Left lobe of liver (tissue), 2 donors: ENCODE measurements around the gene SORCS2. TPM values are rescaled to one million over a fixed set of nuclear protein-coding genes. Genes with fewer than 3 reads are reported as not detected.

Experiments
- ATAC-seq: fragments of 200-7000 bp; cut with Tn5 transposase; one replicate; pipeline ENCODE4 v1.9.1; 2020; ENCODE audit warnings: mild to moderate bottlenecking, moderate library complexity
- DNase-seq: peaks from one replicate; pipeline ENCODE4 v3.0.0-alpha.2; 2020; ENCODE audit warnings: low spot score
- total RNA-seq: library from RNA; stranded (reverse); gene quantifications from one replicate; pipeline ENCODE4 v1.2.1, GENCODE V29; 2021
- donor health status: DM: no; HTN: no; CAD: no; lungs with moderate emphysema.
- donor health status: DM: no; HTN: yes; CAD: no.

SORCS2 gene
- total RNA-seq, 1 donor from 2014 or later, result 0.35 TPM

DNA sequence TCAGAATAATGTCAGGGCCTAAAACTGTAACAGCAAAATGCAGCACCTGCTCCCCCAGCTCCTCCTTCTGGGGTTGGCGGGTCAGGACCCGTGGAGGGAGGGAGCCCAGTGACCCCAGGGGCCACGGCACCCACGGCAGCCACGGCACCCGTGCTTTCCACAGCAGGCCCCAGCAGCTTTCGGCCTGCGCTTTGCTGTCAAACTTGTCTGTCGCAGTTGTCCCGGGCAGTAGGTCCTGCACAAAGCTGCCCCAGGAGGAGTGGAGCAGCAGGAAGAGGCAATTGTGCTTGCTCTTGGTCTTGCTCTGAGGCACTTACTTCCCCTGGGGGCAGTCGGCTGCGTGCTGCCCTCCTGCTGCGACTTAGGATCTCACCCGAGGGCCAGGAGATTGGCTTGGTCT lies 563.7 kb downstream of the SORCS2 start:
- ATAC-seq (no peak), DNase-seq (no peak)

DNA sequence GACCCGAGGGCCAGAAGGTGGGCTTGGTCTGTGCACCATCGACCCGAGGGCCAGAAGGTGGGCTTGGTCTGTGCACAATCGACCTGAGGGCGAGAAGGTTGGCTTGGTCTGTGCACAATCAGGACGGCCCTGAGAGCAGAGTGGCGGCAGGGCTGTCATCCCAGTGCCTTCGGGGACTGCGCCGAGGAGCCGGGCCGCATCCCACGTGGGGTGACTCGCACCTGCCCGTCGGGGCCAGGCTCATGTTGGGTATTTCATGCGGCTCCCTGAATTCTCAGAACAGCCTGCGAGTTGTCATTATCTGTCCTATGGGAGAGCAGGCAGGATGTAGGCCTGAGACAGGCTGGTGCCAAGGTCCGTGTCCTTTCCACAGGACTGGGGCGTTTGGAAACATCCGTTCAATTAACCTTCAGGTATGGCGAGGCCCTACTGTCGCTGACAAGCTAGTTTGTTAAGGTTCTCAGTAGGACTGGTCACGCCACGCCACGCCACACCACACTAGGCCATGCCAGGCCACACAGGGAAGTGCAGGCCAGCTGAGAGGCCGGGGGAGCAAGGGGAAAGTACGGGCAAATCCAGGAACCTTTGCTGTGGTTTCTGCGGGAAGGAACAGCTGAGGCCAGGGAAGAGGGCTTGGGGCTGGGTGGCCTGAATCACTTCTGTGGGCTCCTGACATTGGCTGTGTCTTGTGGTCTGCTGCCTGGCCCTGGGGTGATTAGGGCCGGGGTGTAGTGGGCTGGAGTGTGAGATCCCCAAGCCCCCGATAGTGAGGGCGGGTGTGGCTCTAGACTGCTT lies 564.4 kb downstream of the SORCS2 start:
- no peak for ATAC-seq
- no peak for DNase-seq

DNA sequence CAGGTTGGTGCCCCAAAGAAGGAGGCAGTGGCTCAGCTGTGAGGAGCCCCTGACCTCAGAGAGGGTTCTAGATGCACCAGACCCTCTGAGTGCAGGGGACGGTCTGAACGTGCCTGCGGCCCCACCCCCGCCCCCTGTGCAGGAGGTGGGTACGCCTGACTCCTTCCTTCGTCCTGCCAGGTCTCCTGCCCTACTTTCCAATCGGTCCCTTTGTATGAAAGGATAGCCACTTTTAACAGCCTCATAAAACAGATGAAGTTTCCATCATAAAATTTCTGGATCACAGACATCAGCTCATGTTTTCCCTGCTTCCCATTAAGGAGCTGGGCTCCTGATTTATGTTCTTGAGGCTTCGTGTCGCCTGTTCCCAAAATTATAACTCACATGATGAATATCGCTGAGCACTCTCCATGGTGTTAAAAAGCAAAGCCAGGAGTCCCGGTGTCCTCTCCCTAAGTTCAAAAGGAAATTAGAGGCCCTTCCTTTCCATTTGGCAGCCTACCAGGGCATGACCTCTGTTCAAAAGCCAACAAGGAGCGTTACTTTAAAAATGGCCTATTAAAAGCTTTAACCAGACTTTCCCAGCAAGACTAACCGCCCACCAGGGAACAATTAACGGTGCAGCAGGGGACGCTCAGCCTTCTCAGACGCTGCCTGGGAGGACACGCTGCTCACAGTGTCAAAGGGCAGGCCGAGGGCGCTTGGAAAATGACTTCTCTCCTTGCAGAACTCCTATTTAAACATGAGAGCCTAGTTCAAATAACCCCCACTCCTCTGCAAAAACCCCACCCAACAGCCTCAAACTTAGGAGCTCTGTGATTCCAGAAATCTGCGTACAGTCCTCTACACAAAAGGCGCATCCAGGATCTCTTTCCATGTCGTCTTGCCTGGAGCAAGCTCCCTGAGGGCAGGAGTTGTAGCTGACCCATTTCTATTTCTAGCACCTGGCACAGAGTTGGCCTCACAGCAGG lies 565.4 kb downstream of the SORCS2 start:
- DNase-seq (no peak), ATAC-seq (no peak)

DNA sequence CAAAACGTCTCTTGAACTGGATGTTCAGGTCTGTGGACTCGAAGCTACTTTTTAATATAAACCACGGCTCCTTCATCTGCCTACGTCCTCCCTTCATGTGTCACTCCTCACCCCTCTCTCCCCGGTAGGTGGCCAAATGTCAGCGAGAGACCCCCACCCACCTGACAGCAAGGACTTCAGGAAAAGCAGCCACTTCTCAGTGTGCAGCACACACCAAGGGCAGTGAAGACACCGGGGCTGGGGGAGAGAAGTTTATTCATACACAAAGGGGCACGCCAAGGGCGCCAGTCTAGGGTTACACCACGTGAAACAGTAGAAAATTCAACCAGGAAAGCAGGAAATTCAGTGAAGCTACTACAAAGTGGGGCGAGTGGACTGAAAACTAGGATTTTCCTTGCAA lies 566.1 kb downstream of the SORCS2 start:
- DNase-seq, result no peak
- no peak for ATAC-seq

DNA sequence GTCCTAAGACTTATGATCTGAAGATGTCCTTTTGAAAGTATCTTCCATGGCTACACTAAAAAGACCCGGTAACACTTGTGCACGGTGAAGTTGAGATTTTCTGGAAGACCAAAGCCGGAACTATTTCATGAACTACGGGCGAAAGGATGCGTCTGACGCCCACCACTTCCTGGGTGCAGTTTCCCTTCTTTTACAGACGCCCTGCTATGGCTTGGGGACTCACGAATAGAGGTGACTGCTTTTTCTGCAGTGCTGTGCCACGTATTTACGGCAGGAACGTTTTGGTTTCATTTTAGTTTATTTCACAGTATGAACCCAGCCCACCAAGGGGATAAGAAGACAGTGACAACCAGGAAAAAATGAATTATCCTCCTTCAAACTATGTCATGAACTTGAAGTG lies 566.9 kb downstream of the SORCS2 start:
- no peak for ATAC-seq
- no peak for DNase-seq

DNA sequence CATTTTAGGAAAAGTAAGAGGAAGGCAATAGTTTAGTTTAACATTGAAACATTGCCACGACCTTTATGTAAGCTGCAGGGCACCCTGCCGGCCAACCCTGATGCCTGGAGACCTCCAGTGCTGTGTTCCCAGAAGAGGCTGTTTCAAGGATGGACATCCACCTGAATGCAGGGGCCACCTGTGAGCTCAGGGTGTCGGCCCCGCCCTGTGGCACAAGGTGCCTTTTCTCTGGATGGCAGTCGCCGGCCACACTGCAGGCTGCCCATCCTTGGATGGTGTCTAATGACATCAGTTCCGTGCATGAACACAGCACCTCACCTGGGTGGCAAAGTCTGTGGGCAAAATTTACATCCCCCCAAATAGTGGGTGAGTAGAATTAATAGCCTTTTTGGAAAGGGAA lies 567.3 kb downstream of the SORCS2 start:
- ATAC-seq (no peak), DNase-seq (no peak)

DNA sequence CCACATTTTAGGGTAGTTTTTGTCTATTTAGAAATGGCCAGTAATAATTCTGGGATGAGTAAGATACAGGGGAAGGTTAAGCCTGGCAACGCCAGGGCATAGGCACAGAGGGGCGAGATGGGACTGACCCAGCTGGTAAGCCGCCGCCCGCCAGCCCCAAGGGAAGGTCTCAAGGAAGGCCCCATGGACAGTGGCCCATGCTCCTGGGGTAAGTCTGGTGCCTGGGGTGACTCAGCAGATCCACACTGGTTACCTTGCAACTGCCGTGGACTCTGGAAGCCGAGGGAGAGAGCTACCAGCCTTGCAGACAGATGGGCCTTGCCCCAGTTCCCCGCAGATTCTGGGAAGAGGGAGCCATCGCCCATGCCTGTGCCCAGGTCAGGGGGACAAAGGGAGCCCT lies 567.9 kb downstream of the SORCS2 start:
- DNase-seq (no peak), ATAC-seq (no peak)

DNA sequence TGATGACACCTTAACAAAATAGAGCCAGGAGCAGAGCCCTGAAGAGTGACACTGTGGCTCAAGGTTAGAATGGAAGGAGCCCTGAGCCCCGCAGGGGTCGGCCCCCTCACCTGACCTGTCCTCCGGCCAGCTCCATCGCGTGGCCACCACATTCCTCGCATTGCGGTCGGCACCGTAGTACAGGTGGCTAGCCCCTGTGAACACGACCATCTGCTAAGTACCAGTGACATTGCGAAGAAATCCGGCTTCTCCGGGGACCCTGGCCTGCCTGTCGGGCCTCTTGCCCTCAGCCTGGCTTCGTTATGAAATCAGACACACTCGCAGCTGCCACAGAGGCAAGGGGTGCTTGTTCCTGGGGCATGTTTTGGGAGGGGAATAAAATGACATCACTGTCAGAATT lies 568.4 kb downstream of the SORCS2 start:
- ATAC-seq, result no peak
- no peak for DNase-seq

DNA sequence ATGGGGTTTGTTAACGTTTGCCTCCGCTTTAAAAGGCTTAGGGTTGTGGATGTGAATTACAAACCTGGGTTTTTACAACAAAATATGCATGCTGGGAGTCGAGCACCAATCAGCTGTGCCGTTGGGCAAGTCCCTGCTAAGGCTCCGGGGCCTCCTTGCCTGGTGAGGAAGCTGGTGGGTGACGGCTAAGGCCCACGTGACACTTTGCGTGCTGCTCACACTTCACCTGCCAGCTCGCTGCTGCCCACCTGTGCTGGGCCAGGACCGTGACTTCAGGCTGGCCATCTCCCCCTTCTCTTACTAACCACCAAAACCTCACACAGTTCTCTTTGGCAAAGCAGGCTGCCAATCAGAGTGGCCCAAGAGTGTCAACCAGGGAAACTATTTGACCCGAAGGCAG lies 569.0 kb downstream of the SORCS2 start:
- no peak for ATAC-seq
- no peak for DNase-seq

DNA sequence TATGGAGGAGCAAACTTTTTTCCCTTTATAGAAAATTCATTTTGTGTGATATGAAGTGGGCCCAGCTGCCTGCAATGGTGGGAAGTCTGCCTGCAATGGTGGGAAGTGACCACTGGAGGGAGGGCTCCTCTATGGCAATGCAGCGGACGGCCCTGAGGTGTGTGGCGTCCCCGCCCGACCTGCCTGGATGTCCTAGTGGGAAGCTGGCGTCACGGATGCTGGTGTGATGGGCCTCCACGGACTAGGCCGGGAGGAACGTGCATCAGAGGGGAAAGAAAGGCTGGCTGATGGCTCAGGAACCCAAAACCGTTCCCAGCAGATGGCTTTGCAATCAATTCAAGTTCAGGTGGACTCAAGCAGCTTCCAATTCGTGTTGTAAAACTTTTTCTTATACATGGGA lies 569.4 kb downstream of the SORCS2 start:
- ATAC-seq, result peak; percentile 91
- peak; percentile 54 for DNase-seq

DNA sequence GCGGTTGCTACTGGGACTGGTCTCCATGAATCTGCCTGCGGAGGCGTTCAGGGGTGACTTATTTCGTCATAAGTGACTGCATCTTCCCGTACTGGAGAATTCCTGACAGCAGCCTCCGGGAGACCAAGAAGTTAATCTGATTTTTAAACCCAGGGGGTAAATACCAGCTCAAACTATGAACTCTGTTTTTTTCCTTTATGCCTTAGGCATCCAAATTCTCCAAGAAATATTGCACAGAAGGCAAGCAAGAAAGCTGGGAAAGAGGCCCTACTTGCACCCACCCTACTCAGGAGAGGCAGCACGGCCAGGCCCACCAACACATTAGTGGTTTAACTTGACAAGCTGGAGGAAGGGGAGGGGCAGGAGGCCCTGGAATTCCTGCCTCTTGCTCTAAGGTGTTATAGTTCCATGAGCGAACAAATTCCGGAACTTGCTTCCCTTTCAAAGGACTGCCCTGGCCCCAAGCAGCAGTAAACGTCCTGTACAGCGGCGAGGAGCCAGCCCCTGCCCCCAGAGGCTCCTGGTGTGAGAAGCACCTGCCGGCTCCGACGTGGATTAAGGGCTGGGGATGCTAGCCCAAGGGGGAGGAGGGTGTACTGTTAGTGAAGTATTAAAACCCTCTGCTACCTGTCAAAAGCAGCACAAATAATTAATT lies 570.2 kb downstream of the SORCS2 start:
- no peak for ATAC-seq
- no peak for DNase-seq

DNA sequence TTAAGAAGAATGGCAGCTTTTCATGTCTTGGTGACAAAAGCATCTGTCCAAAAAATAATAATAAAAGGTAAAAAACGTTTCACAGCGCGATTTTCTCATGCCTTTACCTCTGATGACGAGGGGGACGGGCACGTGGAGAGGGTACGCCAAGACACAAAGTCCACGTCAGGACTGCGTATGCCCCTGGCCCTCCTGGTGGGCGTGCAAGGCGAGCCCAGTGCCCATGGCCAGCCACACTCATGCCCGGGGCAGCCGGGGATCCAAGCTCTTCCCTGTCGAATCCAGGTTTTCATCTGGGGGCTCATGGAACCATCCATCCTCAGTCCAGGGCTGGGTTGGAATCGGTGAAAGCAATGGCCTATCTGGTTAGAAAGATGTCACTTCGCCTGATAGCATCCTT lies 570.8 kb downstream of the SORCS2 start:
- ATAC-seq (no peak), DNase-seq (no peak)

DNA sequence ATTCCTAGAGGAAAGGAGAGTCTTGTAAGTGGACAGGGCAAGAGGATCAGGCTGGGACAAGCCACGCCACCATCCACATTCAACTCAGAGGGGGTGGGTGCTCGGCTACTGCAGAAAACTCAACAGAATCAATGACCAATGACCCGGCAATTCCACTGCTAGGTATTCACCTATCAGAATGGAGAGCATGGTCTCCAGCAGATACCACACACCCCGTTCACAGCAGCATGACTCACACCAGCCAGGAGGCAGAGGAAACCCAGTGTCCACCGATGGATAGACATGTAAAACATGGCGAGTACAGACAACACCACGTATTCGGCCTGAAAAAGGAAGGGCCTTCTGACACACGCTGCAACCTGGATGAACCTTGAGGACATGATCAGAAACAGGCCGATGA lies 571.5 kb downstream of the SORCS2 start:
- no peak for ATAC-seq
- DNase-seq, result no peak

DNA sequence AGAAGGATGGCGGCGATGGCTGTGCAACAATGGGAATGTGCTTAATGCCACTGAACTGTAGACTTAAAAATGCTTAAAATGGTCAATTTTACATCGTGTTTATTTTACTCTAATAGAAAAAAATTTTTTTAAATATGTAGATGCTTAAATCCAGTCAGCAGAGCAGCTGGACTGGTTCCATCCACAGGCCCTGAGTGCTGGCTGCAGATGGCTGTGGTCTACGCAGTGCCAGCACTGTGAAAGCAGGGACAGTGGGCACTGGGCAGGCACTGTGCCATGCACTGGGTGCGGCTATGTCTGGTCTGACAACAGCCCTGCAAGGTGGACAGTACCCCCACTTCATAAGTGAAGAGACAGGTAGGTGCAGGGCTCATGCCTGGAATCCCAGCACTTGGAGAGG lies 572.1 kb downstream of the SORCS2 start:
- DNase-seq (no peak), ATAC-seq (no peak)

DNA sequence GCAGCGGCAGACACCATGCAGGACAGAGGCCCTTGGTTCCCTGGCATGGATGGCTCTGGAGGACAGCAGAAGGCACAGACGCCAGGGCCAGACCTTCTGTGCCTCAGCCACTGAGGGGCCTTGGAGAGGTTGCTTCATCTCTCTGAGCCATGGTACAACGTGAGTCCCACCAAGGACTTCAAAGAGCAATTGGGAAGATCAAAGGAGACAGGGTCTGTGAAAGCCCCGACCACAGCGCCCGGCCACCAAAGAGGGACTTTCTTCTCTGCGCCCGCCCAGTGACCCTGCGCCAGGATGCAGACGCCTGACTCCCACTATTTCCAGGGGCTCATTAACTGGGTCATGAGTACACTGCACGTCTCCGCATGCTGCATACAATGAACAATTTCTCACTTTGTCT lies 573.3 kb downstream of the SORCS2 start:
- ATAC-seq (no peak), DNase-seq (no peak)

DNA sequence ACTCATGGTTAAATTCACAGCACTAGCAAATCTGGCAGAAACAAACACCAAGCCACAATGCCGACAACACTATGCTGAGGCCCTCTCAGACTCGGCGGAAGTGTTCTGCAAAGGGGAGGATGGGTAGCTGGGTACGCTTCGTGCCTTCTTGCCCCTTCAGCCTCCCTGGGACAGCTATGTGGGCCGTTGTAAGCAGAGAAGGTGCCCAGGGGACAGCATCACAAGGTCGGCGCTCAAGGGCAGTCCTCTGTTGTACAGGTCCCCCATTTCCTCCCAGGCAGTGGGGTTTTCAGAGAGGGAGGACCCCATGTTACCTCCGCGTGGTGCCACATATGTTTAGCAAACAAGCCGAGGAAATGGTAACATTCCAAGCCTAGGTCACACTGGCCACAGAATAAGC lies 573.7 kb downstream of the SORCS2 start:
- no peak for DNase-seq
- no peak for ATAC-seq

DNA sequence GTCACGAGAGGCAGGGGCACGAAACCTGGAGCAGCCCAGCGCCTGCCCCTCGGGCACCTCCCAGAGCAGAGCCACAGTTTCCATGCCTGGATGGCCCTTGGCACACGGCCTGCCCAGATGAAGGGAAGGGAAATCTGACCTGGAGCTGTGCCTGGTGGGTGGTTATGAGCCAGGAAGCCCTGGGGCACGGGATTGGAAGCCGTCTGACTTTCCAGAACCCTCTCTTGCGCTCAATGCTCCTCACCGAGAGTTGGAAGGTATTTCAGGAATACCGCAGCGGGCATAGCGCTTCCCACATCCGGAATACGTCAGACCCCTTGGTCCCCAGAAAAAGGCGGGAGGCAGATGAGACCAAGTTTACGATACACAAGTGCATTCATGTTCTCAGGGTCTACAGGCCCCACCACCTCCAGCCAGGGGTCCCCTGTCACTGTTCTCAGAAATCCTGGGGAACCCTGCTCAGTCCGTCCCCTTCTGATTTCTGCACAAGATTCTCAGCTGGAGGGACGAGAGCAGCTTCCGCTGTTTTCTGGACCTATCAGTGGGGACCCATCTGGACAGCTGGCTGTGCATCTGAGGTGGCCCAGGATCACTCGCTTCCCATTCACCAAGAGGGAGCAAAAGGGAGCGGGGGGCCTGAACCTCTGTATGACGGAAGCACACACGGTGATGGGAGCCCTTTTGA lies 574.5 kb downstream of the SORCS2 start:
- ATAC-seq, result no peak
- DNase-seq, result no peak

DNA sequence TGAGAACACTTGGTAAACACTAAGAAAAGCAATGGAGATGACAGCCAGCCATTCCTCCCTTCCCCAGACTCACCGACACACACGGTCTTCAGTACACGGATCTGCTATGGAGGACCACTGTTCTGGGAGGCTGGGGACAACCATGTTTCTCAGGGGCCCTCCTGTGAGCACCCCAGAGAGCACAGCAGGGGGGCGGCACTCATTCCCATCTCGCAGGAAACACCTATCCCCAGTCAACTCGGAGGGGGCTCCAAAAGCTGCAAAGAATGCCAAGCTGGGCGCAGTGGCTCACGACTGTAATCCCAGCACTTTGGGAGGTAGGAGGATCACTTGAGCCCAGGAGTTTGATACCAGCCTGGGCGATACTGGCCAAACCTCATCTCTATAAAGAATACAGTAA lies 575.2 kb downstream of the SORCS2 start:
- no peak for DNase-seq
- no peak for ATAC-seq

DNA sequence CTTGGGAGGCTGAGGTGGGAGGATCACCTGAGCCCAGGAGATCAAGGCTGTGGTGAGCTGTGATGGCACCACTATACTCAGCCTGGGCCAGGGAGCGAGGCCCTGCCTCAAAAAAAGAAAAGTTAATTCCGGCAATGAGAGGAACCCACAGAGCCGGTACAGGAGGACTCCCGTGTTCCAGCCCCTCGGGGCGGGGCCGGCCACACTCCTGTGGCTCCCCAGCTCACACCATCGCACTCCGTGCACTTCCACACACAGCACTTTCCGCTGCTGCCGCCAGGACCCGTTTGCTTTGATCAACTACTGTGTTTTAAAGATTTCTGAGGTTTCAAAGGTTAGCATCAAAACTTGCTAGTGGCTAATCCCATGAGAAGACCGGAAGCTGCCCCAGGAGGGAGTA lies 575.6 kb downstream of the SORCS2 start:
- ATAC-seq (no peak), DNase-seq (no peak)

DNA sequence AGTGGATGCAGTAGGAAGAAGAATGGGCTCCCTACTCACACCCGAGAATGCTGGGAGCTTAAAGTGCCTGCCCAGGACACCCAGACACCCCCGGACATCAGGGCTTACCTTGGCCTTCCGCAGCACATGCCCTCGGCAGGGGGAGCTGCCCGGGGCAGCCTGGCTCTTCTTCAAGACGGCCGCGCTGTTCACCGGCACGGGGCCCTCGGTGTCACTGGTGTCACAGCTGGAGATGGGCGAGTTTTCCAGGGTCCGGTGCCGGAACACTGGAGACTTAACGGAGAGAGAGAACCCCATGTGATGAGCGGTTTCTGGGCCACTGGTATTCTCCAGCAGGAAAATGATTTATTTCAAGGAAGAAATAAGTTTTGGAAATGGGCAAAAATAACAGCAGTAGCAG lies 576.4 kb downstream of the SORCS2 start:
- ATAC-seq (no peak), DNase-seq (no peak)
